Activated T-cell treated with anti-CD3 and anti-CD28 coated beads, Interleukin-2, amount 50 U/mL, for 72 hours (primary cell): ENCODE results near the gene STARD3. TPM values are rescaled to one million over a fixed set of nuclear protein-coding genes. Genes with fewer than 3 reads are reported as not detected.
"Not testable (repeated sequence)": the region's sequence is repeated elsewhere in the genome, so short reads cannot be mapped to it uniquely, and the experiment has no call there.

ENCODE experiments used
- ATAC-seq, 2 donors: fragments of 150-1000 bp; cut with Tn5 transposase; replicated peaks in 1 of 2; 2 replicates each; pipeline ENCODE4 v1.10.0; 2021; ENCODE audit warnings: moderate library complexity in 2 of 2, mild to moderate bottlenecking in 1 of 2
- DNase-seq, 2 donors: peaks; one replicate each; pipeline ENCODE4 v3.0.0; 2021 to 2022; ENCODE audit warnings: mixed read lengths in 1 of 2
- H3K27ac Mint-ChIP-seq: one replicate; pipeline ENCODE4 v1.8.0; 2022; ENCODE audit warnings: mild to moderate bottlenecking, moderate library complexity, mixed read lengths
- H3K27me3 Mint-ChIP-seq: one replicate; pipeline ENCODE4 v1.8.0; 2022; ENCODE audit warnings: low read depth, mixed read lengths
- H3K36me3 Mint-ChIP-seq, 2 donors: one replicate each; pipeline ENCODE4 v1.8.0; 2022; ENCODE audit warnings: mixed read lengths in 2 of 2, mild to moderate bottlenecking in 1 of 2; ENCODE audit not compliant: insufficient read depth in 2 of 2
- H3K4me1 Mint-ChIP-seq: one replicate; pipeline ENCODE4 v1.8.0; 2022; ENCODE audit warnings: low read depth, mixed read lengths
- H3K4me3 Mint-ChIP-seq, 2 donors: one replicate each; pipeline ENCODE4 v1.8.0; 2022; ENCODE audit warnings: mild to moderate bottlenecking in 2 of 2, mixed read lengths in 2 of 2, moderate library complexity in 2 of 2
- H3K9me3 Mint-ChIP-seq, 2 donors: one replicate each; pipeline ENCODE4 v1.8.0; 2022; ENCODE audit warnings: mixed read lengths in 2 of 2
- total RNA-seq, 2 donors: library from RNA; stranded (reverse); gene quantifications; one replicate each; pipeline ENCODE4 v1.2.3, GENCODE V29; 2022

Gene STARD3
- total RNA-seq, 2 donors from 2014 or later, result 63.5 to 65.1 TPM

GRCh38 chr17:39687546-39688474 is 50.9 kb downstream of the STARD3 start, which contains the start of gene PGAP3:
Gene PGAP3 (minus strand): TSS chr17:39688057. CDS start chr17:39688014, 43 bp downstream.
- Mint-ChIP-seq H3K4me1 (peaks cover 27% of the 10 kb centered on the region), H3K27me3 (no peaks in the 10 kb centered on the region), H3K36me3 (peaks cover 6 to 8% of the 10 kb centered on the region in 2 donors), H3K27ac (peak within 1 kb of the TSS; percentile 98), H3K4me3 (peak within 1 kb of the TSS; percentile 94 to 96), H3K9me3 (no peaks in the 10 kb centered on the region)
- ATAC-seq (peak; percentile 96 to 97), DNase-seq (peak; percentile 90 to 92)

- peaks cover 27% of the 10 kb centered on the region for H3K4me1 Mint-ChIP-seq
- DNase-seq, result peak in 1 of 2 donors; percentile 25
- peak overlapping the region; percentile 94 to 96 for H3K4me3 Mint-ChIP-seq
- no peaks in the 10 kb centered on the region for H3K27me3 Mint-ChIP-seq
- H3K9me3 Mint-ChIP-seq, result no peaks in the 10 kb centered on the region
- no peak for ATAC-seq
- H3K27ac Mint-ChIP-seq, result peak overlapping the region; percentile 98
- peaks cover 6 to 8% of the 10 kb centered on the region in 2 donors for H3K36me3 Mint-ChIP-seq
These were observed 51.5 kb downstream of the STARD3 start for GRCh38 chr17:39688475-39688835.

GRCh38 chr17:39688945-39689344 is 52.0 kb downstream of the STARD3 start:
- H3K4me1 Mint-ChIP-seq, result peaks cover 27% of the 10 kb centered on the region
- DNase-seq (no peak), ATAC-seq (no peak)
- H3K27me3 Mint-ChIP-seq, result no peaks in the 10 kb centered on the region
- peaks cover 6 to 8% of the 10 kb centered on the region in 2 donors for H3K36me3 Mint-ChIP-seq
- peak overlapping the region; percentile 98 for H3K27ac Mint-ChIP-seq
- H3K4me3 Mint-ChIP-seq, result peak overlapping the region; percentile 94 to 96
- H3K9me3 Mint-ChIP-seq, result no peaks in the 10 kb centered on the region

GRCh38 chr17:39694593-39694992 is 57.6 kb downstream of the STARD3 start:
- Mint-ChIP-seq H3K27me3 (peaks cover 9% of the 10 kb centered on the region), H3K9me3 (no peaks in the 10 kb centered on the region), H3K4me3 (no peak overlapping the region), H3K36me3 (no peaks in the 10 kb centered on the region), H3K27ac (no peak overlapping the region), H3K4me1 (peaks cover 3% of the 10 kb centered on the region)
- ATAC-seq (no peak), DNase-seq (no peak)

- Mint-ChIP-seq H3K4me1 (peaks cover 5% of the 10 kb centered on the region), H3K36me3 (no peaks in the 10 kb centered on the region), H3K27me3 (peaks cover 13% of the 10 kb centered on the region), H3K9me3 (no peaks in the 10 kb centered on the region), H3K27ac (no peak overlapping the region), H3K4me3 (no peak overlapping the region)
- DNase-seq (no peak), ATAC-seq (no peak)
These were observed 58.1 kb downstream of the STARD3 start for GRCh38 chr17:39695089-39695474.

GRCh38 chr17:39696731-39697130 is 59.8 kb downstream of the STARD3 start:
- H3K4me3 Mint-ChIP-seq, result no peak overlapping the region
- no peak for DNase-seq
- peaks cover 27% of the 10 kb centered on the region for H3K27me3 Mint-ChIP-seq
- peaks cover 15% of the 10 kb centered on the region for H3K4me1 Mint-ChIP-seq
- no peak for ATAC-seq
- H3K27ac Mint-ChIP-seq, result no peak overlapping the region
- H3K36me3 Mint-ChIP-seq, result no peaks in the 10 kb centered on the region
- H3K9me3 Mint-ChIP-seq, result no peaks in the 10 kb centered on the region

GRCh38 chr17:39697961-39698360 is 61.0 kb downstream of the STARD3 start:
- no peaks in the 10 kb centered on the region for H3K9me3 Mint-ChIP-seq
- H3K4me3 Mint-ChIP-seq, result no peak overlapping the region
- DNase-seq, result no peak
- H3K27ac Mint-ChIP-seq, result no peak overlapping the region
- no peak for ATAC-seq
- peaks cover 15% of the 10 kb centered on the region for H3K4me1 Mint-ChIP-seq
- no peaks in the 10 kb centered on the region for H3K36me3 Mint-ChIP-seq
- peaks cover 37% of the 10 kb centered on the region for H3K27me3 Mint-ChIP-seq

GRCh38 chr17:39699157-39699817 is 62.3 kb downstream of the STARD3 start:
- H3K27ac Mint-ChIP-seq, H3K36me3 Mint-ChIP-seq, H3K9me3 Mint-ChIP-seq, DNase-seq, ATAC-seq: not testable (repeated sequence)
- Mint-ChIP-seq H3K27me3 (peaks cover 37% of the 10 kb centered on the region), H3K4me3 (peak overlapping the region; percentile 44 to 65), H3K4me1 (peaks cover 21% of the 10 kb centered on the region)

- Mint-ChIP-seq H3K4me3 (peak within 1 kb of the TSS; percentile 44 to 65), H3K4me1 (peaks cover 21% of the 10 kb centered on the region), H3K36me3 (no peaks in the 10 kb centered on the region), H3K9me3 (no peaks in the 10 kb centered on the region), H3K27ac (no peak within 1 kb of the TSS), H3K27me3 (peaks cover 37% of the 10 kb centered on the region)
- DNase-seq, result no peak
- ATAC-seq, result no peak
These were observed 62.8 kb downstream of the STARD3 start, which contains the start of gene ERBB2 for GRCh38 chr17:39699818-39700147. Gene ERBB2 (plus strand): TSS chr17:39700064. CDS start chr17:39700239, 175 bp downstream.

- DNase-seq, result no peak
- no peak overlapping the region for H3K27ac Mint-ChIP-seq
- H3K4me1 Mint-ChIP-seq, result peaks cover 21% of the 10 kb centered on the region
- H3K9me3 Mint-ChIP-seq, result no peaks in the 10 kb centered on the region
- no peak overlapping the region for H3K4me3 Mint-ChIP-seq
- H3K36me3 Mint-ChIP-seq, result no peaks in the 10 kb centered on the region
- ATAC-seq, result peak; percentile 15 to 18
- H3K27me3 Mint-ChIP-seq, result peaks cover 37% of the 10 kb centered on the region
These were observed 63.4 kb downstream of the STARD3 start for GRCh38 chr17:39700148-39700987.

GRCh38 chr17:39701012-39701783 is 64.3 kb downstream of the STARD3 start:
- Mint-ChIP-seq H3K27ac (no peak overlapping the region), H3K36me3 (no peaks in the 10 kb centered on the region), H3K4me1 (peaks cover 21% of the 10 kb centered on the region), H3K9me3 (no peaks in the 10 kb centered on the region), H3K4me3 (no peak overlapping the region), H3K27me3 (peaks cover 37% of the 10 kb centered on the region)
- no peak for ATAC-seq
- DNase-seq, result no peak

- Mint-ChIP-seq H3K27me3 (peaks cover 37% of the 10 kb centered on the region), H3K36me3 (no peaks in the 10 kb centered on the region)
These were observed 65.0 kb downstream of the STARD3 start for GRCh38 chr17:39701784-39702422.

More at GRCh38 chr17:39701784-39702422, 65.0 kb downstream of the STARD3 start:
- Mint-ChIP-seq H3K27ac (no peak overlapping the region), H3K4me1 (peaks cover 22% of the 10 kb centered on the region), H3K9me3 (no peaks in the 10 kb centered on the region), H3K4me3 (no peak overlapping the region)
- DNase-seq, result no peak
- no peak for ATAC-seq
